Measurements from ENCODE around the gene BCAS1.

The BCAS1 gene

DNA sequence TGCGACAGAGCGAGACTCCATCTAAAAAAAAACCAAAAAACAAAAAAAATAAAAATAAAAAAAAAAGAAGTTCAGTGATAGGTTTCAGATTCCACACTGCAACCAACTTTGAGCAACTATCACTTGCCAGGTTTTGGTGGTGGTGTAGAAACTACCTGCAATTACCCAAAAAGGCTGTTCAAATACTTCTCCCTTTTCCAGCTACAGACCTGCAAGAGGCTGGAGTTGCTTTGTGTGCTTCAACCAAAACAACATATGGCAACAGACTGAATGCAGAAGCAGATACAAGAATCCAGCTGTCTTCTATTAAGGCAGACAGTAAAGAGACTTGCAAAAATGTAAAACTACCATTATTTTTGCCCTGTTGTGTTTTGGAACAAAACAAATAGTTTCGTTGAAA, 9.3 kb upstream of the BCAS1 start:
- DNase-seq (ENCODE audit: insufficient read length, low spot score) (no peak), FAIRE-seq (no peak)
- TF ChIP-seq CTCF (IDR thresholded peaks at IDR 0.05; ENCODE audit: insufficient read depth, missing control alignments), result no peak

GRCh38 chr20:54078296-54078984, 8.0 kb upstream of the BCAS1 start:
- FAIRE-seq (no peak), DNase-seq (ENCODE audit: insufficient read length, low spot score) (no peak)
- TF ChIP-seq CTCF (IDR thresholded peaks at IDR 0.05; ENCODE audit: insufficient read depth, missing control alignments), result no peak

GRCh38 chr20:54076259-54076658, 5.9 kb upstream of the BCAS1 start:
- DNase-seq (ENCODE audit: insufficient read length, low spot score) (no peak), FAIRE-seq (no peak)
- TF ChIP-seq CTCF (IDR thresholded peaks at IDR 0.05; ENCODE audit: insufficient read depth, missing control alignments), result no peak

DNA sequence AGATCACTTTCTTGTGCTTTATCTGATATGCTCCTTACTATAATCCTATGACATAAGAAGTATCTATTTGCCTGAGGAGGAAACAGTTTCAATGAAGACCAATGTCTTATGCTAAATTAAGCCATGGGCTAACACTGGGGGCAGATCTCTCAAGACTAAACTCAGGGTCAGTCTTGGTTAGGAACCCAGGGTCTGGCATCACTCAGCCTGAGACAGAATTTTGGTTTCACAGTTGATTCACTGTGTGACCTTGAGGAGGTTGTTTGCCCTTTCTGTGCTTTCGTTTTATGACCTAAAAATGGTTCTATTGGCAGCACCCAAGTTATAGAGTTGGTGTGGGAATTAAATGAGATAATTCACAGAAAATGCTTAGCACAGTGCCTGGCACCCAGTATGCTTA, 4.9 kb upstream of the BCAS1 start:
- DNase-seq (ENCODE audit: insufficient read length, low spot score), result no peak
- FAIRE-seq, result no peak

GRCh38 chr20:54074511-54074910, 4.1 kb upstream of the BCAS1 start:
- no peak for FAIRE-seq

More for the DNA sequence above, 4.9 kb upstream of the BCAS1 start:
- TF ChIP-seq CTCF (IDR thresholded peaks at IDR 0.05; ENCODE audit: insufficient read depth, missing control alignments), result no peak

GRCh38 chr20:54073288-54073687, 2.9 kb upstream of the BCAS1 start:
- FAIRE-seq, result no peak
- no peak for DNase-seq (ENCODE audit: insufficient read length, low spot score)
- TF ChIP-seq CTCF (IDR thresholded peaks at IDR 0.05; ENCODE audit: insufficient read depth, missing control alignments), result no peak

More at GRCh38 chr20:54074511-54074910, 4.1 kb upstream of the BCAS1 start:
- no peak for TF ChIP-seq CTCF (IDR thresholded peaks at IDR 0.05; ENCODE audit: insufficient read depth, missing control alignments)
- no peak for DNase-seq (ENCODE audit: insufficient read length, low spot score)

DNA sequence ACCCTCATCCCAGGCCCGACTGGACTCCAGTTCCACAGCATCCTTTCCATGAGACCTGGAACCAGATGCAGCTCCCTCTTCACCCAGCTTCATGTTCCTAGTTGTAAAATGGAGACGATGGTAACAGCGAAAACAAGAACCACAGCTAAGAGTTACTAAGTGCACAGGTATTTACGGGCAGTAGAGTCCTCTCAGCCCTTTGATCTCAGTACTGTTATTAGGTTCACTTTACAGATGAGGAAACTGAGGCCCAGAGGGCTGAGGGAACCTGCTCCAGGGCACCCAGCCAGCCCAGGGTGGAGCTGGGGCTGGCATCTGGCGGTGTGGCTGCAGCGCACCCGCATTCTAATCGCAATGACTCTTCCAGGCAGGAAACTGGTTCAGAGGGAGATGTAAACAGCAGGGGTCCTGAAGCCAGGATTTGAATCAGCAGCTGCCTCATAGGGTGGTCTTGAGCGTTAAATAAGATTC, 858 bp downstream of the BCAS1 start:
- DNase-seq (ENCODE audit: insufficient read length, low spot score), result no peak
- no peak for FAIRE-seq
- TF ChIP-seq CTCF (IDR thresholded peaks at IDR 0.05; ENCODE audit: insufficient read depth, missing control alignments), result no peak
